Stimulated activated CD8-positive, alpha-beta memory T cell treated with anti-CD3 and anti-CD28 coated beads, Interleukin-4, amount 100 ng/mL, for 24 hours (primary cell): Measurements from ENCODE around the gene TDRD9.
"Not testable (repeated sequence)": the region's sequence is repeated elsewhere in the genome, so short reads cannot be mapped to it uniquely, and the experiment has no call there.

Experiments used
- DNase-seq: peaks from one replicate; pipeline ENCODE4 v3.0.0-alpha.2; 2020; ENCODE audit warnings: low read depth

Gene TDRD9

GRCh38 chr14:103980623-103981238 lies 52.5 kb downstream of the TDRD9 start:
- not testable (repeated sequence) for DNase-seq

GRCh38 chr14:103984196-103984595 lies 55.9 kb downstream of the TDRD9 start:
- no peak for DNase-seq

- no peak for DNase-seq
These were observed 60.8 kb downstream of the TDRD9 start for GRCh38 chr14:103989034-103989433.

- DNase-seq: no peak
These were observed 61.7 kb downstream of the TDRD9 start for GRCh38 chr14:103989964-103990363.

- no peak for DNase-seq
These were observed 66.4 kb downstream of the TDRD9 start for GRCh38 chr14:103994535-103995184.

GRCh38 chr14:103995876-103996275 lies 67.6 kb downstream of the TDRD9 start:
- DNase-seq: no peak

- DNase-seq: no peak
These were observed 69.1 kb downstream of the TDRD9 start for GRCh38 chr14:103997391-103997790.

- DNase-seq: no peak
These were observed 69.8 kb downstream of the TDRD9 start for GRCh38 chr14:103998027-103998426.

GRCh38 chr14:103999795-104000440 lies 71.7 kb downstream of the TDRD9 start:
- DNase-seq: no peak

GRCh38 chr14:104001003-104001402 lies 72.7 kb downstream of the TDRD9 start:
- DNase-seq: no peak

- DNase-seq: no peak
These were observed 75.4 kb downstream of the TDRD9 start for GRCh38 chr14:104003616-104004015.

- DNase-seq: no peak
These were observed 76.6 kb downstream of the TDRD9 start for GRCh38 chr14:104004849-104005248.

GRCh38 chr14:104005489-104005888 lies 77.2 kb downstream of the TDRD9 start:
- no peak for DNase-seq

GRCh38 chr14:104007121-104007520 lies 78.9 kb downstream of the TDRD9 start:
- DNase-seq: no peak

- no peak for DNase-seq
These were observed 81.0 kb downstream of the TDRD9 start for GRCh38 chr14:104009297-104009696.

GRCh38 chr14:104011824-104012517 lies 83.7 kb downstream of the TDRD9 start:
- DNase-seq: no peak

- no peak for DNase-seq
These were observed 86.5 kb downstream of the TDRD9 start for GRCh38 chr14:104014764-104015163.

- no peak for DNase-seq
These were observed 88.8 kb downstream of the TDRD9 start for GRCh38 chr14:104016873-104017650.

- no peak for DNase-seq
These were observed 90.8 kb downstream of the TDRD9 start for GRCh38 chr14:104019029-104019428.

GRCh38 chr14:104019806-104020205 lies 91.5 kb downstream of the TDRD9 start:
- DNase-seq: no peak

- DNase-seq: no peak
These were observed 92.2 kb downstream of the TDRD9 start for GRCh38 chr14:104020471-104020870.
